ENCODE results near the gene TSHZ2.

Gene TSHZ2, protein sequence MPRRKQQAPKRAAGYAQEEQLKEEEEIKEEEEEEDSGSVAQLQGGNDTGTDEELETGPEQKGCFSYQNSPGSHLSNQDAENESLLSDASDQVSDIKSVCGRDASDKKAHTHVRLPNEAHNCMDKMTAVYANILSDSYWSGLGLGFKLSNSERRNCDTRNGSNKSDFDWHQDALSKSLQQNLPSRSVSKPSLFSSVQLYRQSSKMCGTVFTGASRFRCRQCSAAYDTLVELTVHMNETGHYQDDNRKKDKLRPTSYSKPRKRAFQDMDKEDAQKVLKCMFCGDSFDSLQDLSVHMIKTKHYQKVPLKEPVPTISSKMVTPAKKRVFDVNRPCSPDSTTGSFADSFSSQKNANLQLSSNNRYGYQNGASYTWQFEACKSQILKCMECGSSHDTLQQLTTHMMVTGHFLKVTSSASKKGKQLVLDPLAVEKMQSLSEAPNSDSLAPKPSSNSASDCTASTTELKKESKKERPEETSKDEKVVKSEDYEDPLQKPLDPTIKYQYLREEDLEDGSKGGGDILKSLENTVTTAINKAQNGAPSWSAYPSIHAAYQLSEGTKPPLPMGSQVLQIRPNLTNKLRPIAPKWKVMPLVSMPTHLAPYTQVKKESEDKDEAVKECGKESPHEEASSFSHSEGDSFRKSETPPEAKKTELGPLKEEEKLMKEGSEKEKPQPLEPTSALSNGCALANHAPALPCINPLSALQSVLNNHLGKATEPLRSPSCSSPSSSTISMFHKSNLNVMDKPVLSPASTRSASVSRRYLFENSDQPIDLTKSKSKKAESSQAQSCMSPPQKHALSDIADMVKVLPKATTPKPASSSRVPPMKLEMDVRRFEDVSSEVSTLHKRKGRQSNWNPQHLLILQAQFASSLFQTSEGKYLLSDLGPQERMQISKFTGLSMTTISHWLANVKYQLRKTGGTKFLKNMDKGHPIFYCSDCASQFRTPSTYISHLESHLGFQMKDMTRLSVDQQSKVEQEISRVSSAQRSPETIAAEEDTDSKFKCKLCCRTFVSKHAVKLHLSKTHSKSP (N-terminal part only)

DNA sequence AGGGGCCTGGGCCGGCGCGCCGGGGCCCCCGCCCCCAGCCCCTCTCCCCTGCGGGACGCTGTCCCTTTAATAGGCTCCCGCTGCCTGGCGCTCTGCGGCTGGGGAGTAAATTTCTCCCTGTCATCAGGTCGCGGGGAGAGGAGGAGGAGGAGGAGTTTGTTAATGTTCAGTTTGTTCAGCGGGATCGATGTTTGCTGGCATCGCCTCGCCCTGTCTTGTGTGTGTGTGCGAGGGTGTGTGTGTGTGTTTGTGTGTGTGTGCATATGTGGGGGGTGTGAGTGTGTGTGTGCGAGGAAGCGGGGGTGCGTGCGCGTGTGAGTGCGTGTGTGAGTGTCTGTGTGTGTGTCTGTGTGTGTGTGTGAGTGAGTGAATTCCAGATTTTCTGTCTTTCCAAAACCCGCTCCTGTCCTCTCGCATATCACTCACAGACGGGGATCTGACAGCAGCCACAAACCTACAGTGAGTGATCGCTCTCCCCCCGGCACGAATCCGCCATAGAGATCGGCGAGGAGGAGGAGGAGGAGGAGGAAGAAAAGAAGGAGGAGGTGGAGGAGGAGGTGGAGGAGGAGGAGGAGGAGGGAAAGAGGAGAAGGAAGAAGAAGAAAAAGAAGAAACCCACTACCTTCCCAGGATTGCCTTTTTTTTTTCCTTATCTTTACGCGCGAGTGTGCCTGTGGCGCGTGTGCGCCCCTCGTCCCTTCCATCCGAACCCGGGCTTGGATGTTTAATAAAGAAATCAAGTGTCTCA, at the start of gene TSHZ2:
Gene TSHZ2 (plus strand): TSS at position 169 of the 748 bp plus-strand sequence. CDS start 936 bp downstream, outside the sequence.
- peak; percentile 52 for DNase-seq (ENCODE audit: low read depth)

DNA sequence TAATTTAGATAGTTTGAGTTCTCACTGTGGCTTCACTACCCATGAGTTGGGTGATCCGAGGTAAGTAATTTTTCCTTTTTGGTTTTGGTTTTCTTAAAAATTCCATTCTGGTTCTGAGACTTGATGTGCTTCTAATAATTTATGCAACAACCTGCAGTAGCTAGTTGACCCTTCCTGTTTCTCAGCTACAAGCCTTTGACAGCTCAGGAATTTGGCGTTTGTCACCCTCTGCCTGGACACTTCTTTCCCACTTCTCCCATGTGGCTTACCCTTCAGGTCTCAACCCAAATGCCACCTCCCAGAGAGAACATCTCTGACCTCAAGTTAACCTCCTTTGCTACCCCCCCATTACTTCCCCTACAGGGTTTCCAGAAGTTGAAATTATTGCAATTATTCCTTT, 49.7 kb upstream of the TSHZ2 start:
- no peak for DNase-seq (ENCODE audit: low read depth)

GRCh38 chr20:52923123-52923937, 48.8 kb upstream of the TSHZ2 start:
- DNase-seq (ENCODE audit: low read depth) = peak; percentile 82

DNA sequence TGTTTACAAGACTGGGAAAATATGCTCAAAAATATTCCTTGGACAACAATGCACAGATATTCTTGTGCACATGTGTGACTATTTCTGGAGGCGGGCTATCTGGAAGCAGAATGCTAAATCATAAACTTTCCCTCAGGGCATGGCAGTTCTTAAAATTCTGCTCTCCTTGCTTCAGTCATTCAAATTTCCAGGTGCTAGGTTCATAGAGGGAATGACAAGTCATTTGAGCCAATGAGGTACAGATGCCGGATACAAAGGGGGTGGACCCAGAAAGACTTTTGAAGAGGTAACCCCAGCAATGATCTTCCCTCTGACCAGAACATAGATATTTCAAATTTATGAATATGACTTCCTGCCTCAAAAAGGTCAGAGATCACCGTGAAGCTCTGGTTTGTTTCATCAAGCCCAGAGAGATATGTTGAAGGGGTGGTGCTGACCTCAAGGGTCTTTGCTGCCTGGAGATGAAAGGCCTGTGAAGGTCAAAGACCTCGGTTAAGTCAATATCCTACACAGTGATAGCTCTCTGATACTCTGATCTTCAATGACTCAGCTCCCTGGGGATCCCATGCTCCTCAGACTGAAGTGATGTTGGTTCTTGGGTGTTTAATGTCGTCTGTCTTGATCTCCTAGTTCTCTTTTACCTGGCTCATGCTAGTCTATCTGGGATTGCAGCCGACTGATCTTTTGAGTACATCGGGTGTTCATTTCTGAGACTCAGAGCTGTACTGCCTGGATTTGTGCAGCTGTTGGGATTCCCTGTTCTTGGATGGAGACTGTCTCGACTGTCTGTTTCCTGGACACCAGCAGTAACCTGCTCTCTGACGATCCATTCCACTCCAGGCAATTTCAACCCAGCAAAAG, 47.5 kb upstream of the TSHZ2 start:
- DNase-seq (ENCODE audit: low read depth) = no peak

- no peak for DNase-seq (ENCODE audit: low read depth)
These were observed 45.7 kb upstream of the TSHZ2 start for GRCh38 chr20:52926505-52926904.

DNA sequence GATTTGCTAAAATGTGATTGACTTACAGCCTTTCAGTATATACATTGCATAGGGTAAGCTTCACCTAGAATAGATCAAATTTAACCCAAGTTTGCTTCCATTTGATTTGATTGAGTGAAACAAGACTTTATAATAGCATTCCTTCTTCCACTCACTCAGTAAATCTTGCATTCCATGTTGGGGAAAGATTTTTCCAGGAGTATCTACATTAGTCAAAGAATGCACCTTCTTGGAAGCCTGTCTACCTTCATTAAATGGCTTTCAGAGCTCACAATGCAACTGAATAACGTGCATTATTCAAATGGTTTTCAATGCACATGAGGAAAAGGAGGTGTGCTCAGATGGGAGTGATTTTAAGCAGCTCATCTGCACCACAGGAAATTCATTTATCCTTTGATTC, 38.3 kb upstream of the TSHZ2 start:
- DNase-seq (ENCODE audit: low read depth) = no peak

DNA sequence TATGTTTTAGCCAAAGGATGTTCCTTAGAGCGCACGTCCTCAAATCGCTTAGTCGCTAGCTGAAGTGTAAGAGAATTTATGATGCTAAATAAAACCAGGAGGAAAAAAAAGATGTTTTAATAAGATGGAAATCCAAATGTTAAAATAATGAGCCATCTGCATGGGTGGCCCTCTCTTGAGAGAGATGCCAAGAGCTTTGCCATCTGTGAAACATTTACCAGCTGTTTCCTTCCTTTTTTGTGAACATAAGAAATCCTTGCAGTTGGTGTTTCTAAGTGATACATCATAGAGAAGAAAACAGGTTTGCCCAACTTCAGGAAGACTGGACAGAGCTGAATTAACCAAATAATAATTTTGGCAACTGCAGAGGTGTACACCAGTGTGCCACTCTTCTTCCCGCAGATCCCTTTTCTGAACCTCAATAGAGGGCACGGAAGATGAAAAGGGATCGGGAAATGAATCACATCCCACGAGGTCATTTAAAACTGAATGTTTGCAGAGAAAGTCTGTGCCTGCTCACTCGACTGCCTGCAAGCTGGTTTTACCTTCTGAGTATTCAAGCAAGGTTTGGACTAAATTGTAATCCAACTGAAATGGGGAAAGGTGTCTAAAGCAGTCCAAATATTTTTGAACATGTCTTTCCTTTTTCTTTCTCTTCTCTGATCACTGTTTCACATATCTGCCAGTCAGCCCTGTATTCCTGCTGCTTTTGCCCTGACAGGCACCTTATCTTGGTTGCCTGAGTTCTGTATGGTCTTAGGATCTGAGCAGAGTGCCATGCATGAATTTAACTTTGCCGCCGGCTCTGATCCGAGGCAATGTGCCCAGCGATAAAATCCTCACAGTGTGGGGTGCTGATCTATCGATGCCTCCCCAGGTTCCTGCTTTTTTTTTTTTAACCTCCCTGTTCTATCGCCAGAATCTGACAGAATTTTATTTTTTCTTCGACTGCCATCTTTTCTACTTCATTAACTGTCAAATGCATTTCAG, 35.5 kb upstream of the TSHZ2 start:
- DNase-seq (ENCODE audit: low read depth) = no peak

- no peak for DNase-seq (ENCODE audit: low read depth)
These were observed 34.5 kb upstream of the TSHZ2 start for GRCh38 chr20:52937591-52938100.

GRCh38 chr20:52939141-52939540, 33.0 kb upstream of the TSHZ2 start:
- DNase-seq (ENCODE audit: low read depth) = no peak

DNA sequence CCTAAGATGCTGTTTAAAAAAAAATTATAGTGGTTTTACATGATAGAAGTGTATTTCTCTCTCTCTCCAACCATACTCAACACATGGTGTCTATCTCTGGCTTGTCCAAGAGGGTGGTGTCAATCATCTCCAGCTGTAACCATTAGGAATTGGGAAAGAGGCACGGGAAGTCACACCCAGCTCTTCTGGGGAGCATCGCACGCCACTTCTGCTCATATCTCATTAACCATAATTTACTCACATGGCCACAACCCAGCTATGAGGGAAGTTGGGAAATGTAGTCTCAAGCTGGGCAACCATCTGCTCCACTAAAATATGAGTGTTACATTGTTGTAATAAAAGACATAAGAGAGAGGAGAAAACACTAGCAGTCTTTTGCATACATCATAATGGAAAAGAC, 30.4 kb upstream of the TSHZ2 start:
- DNase-seq (ENCODE audit: low read depth) = no peak

DNA sequence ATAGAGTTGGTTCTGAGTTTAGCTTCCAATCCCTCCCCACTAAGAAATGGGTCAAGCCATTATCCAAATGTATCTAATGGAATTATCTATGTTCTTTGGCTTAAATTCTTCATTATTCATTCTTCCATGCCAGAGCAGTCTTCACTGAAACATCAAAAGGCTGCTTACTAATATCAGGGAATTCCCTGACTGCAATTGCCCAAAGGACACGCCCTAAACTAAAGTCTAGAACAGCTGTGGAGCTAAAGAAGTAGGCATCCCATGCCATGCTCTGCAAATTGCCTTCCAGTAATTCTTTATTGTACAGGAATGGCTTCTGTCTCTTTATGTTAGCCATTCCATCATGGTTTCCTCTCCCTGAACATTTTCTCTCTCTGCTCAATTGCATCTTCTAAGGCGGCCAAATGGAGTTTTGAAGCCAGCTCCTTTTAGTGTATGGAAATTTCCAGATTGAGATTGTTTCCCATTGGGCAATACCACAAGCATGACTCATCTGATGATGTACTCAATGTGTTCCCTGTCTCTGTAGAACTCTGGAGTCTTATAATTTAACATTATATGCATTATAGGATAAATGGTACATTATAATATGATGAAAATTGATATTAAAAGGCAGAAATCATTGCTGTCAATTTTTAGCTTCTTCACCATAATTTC, 28.8 kb upstream of the TSHZ2 start:
- DNase-seq (ENCODE audit: low read depth) = peak; percentile 47

DNA sequence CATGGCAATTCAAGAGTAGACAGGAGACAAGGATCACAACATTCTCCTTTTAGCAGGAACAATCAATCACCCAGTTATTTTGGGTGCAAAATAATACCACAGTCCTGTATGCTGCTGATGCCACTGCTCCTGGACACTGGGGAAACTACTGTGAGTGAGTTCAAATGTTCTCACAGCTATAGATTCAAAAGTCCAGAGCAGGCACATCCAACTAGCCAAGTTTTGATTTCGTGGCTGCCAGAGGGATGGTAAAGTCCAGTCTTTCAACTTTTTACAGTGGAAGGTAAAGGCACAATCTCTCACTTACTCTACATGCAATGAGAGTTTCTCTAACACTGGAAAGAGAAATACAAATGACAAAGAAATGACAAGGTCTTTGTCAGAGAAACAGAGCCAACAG, 26.9 kb upstream of the TSHZ2 start:
- no peak for DNase-seq (ENCODE audit: low read depth)

DNA sequence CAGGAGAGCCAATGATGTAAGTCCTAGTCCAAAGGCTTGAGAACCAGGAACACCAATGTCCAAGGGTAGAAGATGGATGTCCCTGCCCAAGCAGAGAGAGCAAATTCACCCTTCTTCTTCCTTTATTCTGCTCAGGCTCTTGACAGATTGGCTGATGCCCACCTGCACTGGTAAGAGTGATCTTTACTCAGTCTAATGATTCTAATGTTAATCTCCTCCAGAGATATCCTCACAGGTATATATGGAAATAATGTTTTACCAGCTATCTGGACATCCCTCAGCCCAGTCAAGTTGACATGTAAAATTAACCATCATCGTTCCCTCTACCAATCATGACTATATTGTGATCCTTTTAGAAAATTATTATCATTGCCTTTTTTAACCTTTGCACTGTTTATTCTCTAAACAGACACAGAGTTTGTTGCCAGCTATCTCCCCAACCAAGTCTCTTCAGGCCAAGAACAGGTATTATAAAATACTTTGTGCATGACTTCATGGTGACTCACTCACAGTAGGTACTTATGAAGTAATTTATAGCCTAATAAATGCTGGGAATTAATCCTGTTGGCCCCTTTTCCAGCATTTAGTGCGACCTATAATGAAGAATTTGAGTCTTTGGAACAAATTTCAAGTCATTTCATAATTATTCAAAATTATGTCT, 26.2 kb upstream of the TSHZ2 start:
- DNase-seq (ENCODE audit: low read depth) = no peak

GRCh38 chr20:52948491-52948890, 23.7 kb upstream of the TSHZ2 start:
- no peak for DNase-seq (ENCODE audit: low read depth)

DNA sequence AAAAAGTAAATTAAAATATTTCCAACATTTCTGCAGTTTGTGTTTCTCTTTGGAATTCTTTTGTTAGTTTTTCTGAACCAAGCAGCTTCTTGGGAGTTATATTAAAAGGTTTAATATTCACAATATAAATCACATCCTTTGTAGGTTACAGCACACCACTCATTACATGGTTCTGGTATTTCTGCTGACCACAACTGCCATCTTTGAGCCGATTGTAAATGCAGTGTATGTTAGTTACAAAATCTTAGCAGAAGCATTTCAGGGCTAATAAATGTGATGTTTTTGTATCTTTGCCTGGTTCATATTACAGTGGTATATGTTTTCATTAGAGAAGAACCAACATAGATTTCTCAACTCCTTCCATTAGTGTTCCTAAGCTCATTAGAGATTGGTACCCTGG, 19.1 kb upstream of the TSHZ2 start:
- no peak for DNase-seq (ENCODE audit: low read depth)

- DNase-seq (ENCODE audit: low read depth) = no peak
These were observed 17.3 kb upstream of the TSHZ2 start for GRCh38 chr20:52954849-52955248.

DNA sequence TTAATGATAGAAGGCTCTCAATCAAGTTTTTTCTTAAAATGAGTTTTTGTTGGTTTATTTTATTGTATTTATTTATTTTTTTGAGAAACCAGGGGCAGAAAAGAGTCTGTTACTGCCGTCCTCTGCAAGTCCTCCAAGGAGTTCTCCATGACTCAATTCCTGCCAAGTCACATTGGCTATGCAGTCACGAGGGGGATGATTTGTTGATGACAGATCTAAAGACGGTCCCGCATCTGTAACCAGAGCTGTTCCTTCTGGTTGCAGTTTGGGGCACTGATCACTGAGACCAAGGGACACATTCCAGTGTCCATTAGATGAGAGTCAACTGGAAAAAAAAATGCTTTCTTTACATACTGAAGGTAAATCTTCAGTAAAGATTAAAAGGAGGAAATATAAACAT, 13.9 kb upstream of the TSHZ2 start:
- DNase-seq (ENCODE audit: low read depth) = no peak

DNA sequence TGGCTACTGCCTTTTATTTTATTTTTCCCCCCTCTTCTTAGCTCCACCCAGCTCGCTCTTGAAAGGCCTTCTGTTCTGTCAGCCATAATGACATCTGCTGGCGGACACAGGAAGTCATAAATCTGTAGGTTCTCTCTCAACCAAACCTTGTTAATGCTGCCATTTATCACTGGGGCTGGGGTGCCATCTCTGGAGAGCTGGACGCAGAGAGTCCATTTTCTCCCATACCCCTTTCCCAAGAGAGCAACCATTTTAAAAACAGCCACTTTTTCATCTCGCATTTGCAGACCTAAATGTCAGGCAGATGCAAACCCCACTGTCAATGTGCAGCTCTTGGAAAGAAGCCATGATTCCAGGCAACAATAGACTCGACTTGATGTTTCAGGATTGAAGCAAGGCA, 13.0 kb upstream of the TSHZ2 start:
- DNase-seq (ENCODE audit: low read depth) = no peak
